HepG2 (cell line): ENCODE data around the gene TAF5. TPM values are rescaled to one million over a fixed set of nuclear protein-coding genes. Genes with fewer than 3 reads are reported as not detected.

Experiments
- ATAC-seq: fragments of 200-7000 bp; cut with Tn5 transposase; 3 replicates; pipeline ENCODE4 v1.9.1; 2020; ENCODE audit warnings: mild to moderate bottlenecking, moderate library complexity
- BruUV-seq: library from RNA; stranded (reverse); fragments of 400-500 nt; replicated peaks from 2 replicates; lab custom pipeline; 2021; lab: Mats Ljungman, UMichigan
- CTCF ChIA-PET: fragments of 300-600 bp; formaldehyde crosslinking; extraction: SDS; loops from one replicate; lab custom pipeline; 2021; ENCODE audit warnings: low total read pairs, inconsistent platforms, low intra/inter-chr PET ratio; lab: Yijun Ruan, JAX
- POLR2A ChIA-PET: fragments of 350-600 bp; sonication (Branson Sonifier 250); formaldehyde crosslinking; loops from one replicate; lab custom pipeline; 2020; ENCODE audit warnings: antibody characterized with exemption, inconsistent platforms; lab: Yijun Ruan, JAX
- DNase-seq: peaks from one replicate; pipeline ENCODE4 v3.0.0-alpha.2; 2015; ENCODE audit warnings: low spot score
- FAIRE-seq: peaks from 3 replicates; lab custom pipeline; 2011; peaks lifted over from hg19 to GRCh38; lab: Jason Lieb, UNC
- H2AFZ ChIP-seq: one replicate; pipeline ENCODE4 v1.6.1; 2011; ENCODE audit warnings: low read length, inconsistent platforms
- H3K27ac ChIP-seq: fragments of 300-600 bp; 3 replicates; pipeline ENCODE4 v1.8.0; 2011; ENCODE audit warnings: mixed run types, mild to moderate bottlenecking, mixed read lengths, low read length, inconsistent platforms; ENCODE audit not compliant: insufficient read depth; ENCODE audit errors: extremely low read length
- H3K27me3 ChIP-seq, 2 experiments: fragments of 200-600 bp in 1 of 2; 2 replicates in 1 of 2; 3 replicates in 1 of 2; pipeline versions ENCODE4 v1.6.0 to v1.8.0; 2011; ENCODE audit warnings: low read length in 2 of 2, mild to moderate bottlenecking in 2 of 2, moderate library complexity in 2 of 2, inconsistent platforms in 1 of 2; ENCODE audit not compliant: insufficient read depth in 2 of 2, control insufficient read depth in 1 of 2
- H3K36me3 ChIP-seq, 2 experiments: fragments of 200-600 bp in 1 of 2; replicated peaks in 1 of 2; 2 replicates in 1 of 2; 3 replicates in 1 of 2; pipeline versions ENCODE4 v1.5.1 to v1.8.0; 2011; ENCODE audit warnings: low read length in 2 of 2, inconsistent platforms in 1 of 2; ENCODE audit not compliant: insufficient read depth in 2 of 2, control insufficient read depth in 1 of 2
- H3K4me1 ChIP-seq: 2 replicates; pipeline ENCODE4 v1.5.1; 2012; ENCODE audit warnings: low read length, inconsistent platforms; ENCODE audit not compliant: insufficient read depth
- H3K4me2 ChIP-seq: 2 replicates; pipeline ENCODE4 v1.6.0; 2011; ENCODE audit warnings: low read depth, low read length, inconsistent platforms
- H3K4me3 ChIP-seq, 3 experiments: fragments of 200-600 bp in 1 of 3; sonication (generic), shearing (Covaris generic) in 1 of 3; replicated peaks in 1 of 3; 2 replicates each; pipeline ENCODE4 v1.5.1; 2011 to 2016; ENCODE audit warnings: low read length in 3 of 3, inconsistent platforms in 2 of 3, low read depth in 2 of 3, mild to moderate bottlenecking in 2 of 3, control low read depth in 1 of 3, mixed read lengths in 1 of 3; ENCODE audit not compliant: insufficient read depth in 1 of 3
- H3K79me2 ChIP-seq: one replicate; pipeline ENCODE4 v1.6.1; 2011; ENCODE audit warnings: low read length, inconsistent platforms; ENCODE audit not compliant: insufficient read depth
- H3K9ac ChIP-seq: 2 replicates; pipeline ENCODE4 v1.6.0; 2011; ENCODE audit warnings: mild to moderate bottlenecking, low read depth, low read length, inconsistent platforms; ENCODE audit not compliant: insufficient read depth
- H3K9me3 ChIP-seq: 2 replicates; pipeline ENCODE4 v1.5.1; 2012; ENCODE audit warnings: mild to moderate bottlenecking, low read length
- H4K20me1 ChIP-seq: 2 replicates; pipeline ENCODE4 v1.6.0; 2011; ENCODE audit warnings: inconsistent platforms, mild to moderate bottlenecking, low read length, moderate library complexity; ENCODE audit not compliant: insufficient read depth
- ARNTL ChIP-seq: sonication (generic); formaldehyde crosslinking; IDR thresholded peaks from 2 replicates; pipeline ENCODE4 v1.4.0; 2020; ENCODE audit warnings: mild to moderate bottlenecking, missing genetic modification reagents
- GATAD1 ChIP-seq: IDR thresholded peaks from 2 replicates; pipeline ENCODE4 v1.6.1; 2016; ENCODE audit warnings: missing genetic modification reagents, missing compliant biosample characterization
- MAFK ChIP-seq, 2 experiments: IDR thresholded peaks in 1 of 2; conservative IDR thresholded peaks in 1 of 2; 2 replicates each; pipeline ENCODE4 v1.6.1; 2011; ENCODE audit warnings: improper control_type of control experiment in 2 of 2, low read length in 2 of 2
- NFAT5 ChIP-seq: sonication (generic); formaldehyde crosslinking; IDR thresholded peaks from 2 replicates; pipeline ENCODE4 v1.4.0; 2020; ENCODE audit warnings: missing genetic modification reagents
- SMC3 ChIP-seq: IDR thresholded peaks from 2 replicates; pipeline ENCODE4 v1.6.1; 2011; ENCODE audit warnings: low read length, improper control_type of control experiment
- TBX2 ChIP-seq: sonication (generic); formaldehyde crosslinking; IDR thresholded peaks from 2 replicates; pipeline ENCODE4 v1.5.0; 2020; ENCODE audit warnings: missing genetic modification reagents, mild to moderate bottlenecking, borderline replicate concordance
- ZBTB3 ChIP-seq: sonication (generic); formaldehyde crosslinking; IDR thresholded peaks from 2 replicates; pipeline ENCODE4 v1.4.0; 2020; ENCODE audit warnings: low read depth, mild to moderate bottlenecking, moderate library complexity, missing genetic modification reagents, borderline replicate concordance
- ZEB1 ChIP-seq: IDR thresholded peaks from 2 replicates; pipeline ENCODE4 v1.6.1; 2012; ENCODE audit warnings: mild to moderate bottlenecking, low read depth, inconsistent platforms; ENCODE audit not compliant: insufficient replicate concordance
- ZNF546 ChIP-seq: sonication (generic); formaldehyde crosslinking; conservative IDR thresholded peaks from 2 replicates; pipeline ENCODE4 v1.8.1; 2023; ENCODE audit warnings: mild to moderate bottlenecking, missing genetic modification reagents
- ZNF607 ChIP-seq: sonication (generic); formaldehyde crosslinking; IDR thresholded peaks from 2 replicates; pipeline ENCODE4 v1.5.1; 2020; ENCODE audit warnings: missing genetic modification reagents, mild to moderate bottlenecking, borderline replicate concordance
- WGBS: methylation state at CpG from one replicate; pipeline ENCODE4 v1.1.6; 2017; ENCODE audit warnings: low lambda C conversion rate; 5-methylcytosine and 5-hydroxymethylcytosine counted together
- in situ Hi-C: cut with HindIII; loops from 2 replicates; pipeline ENCODE4 v1.10.0; 2017; ENCODE audit warnings: low pct_unique_long_range_greater_than_20kb; ENCODE audit not compliant: extremely low pct_ligation_motif_present
- intact Hi-C: fragments of 100-400 bp; cut with micrococcal nuclease; formaldehyde crosslinking; loops from one replicate; pipeline ENCODE4 v1.10.0; 2022; ENCODE audit not compliant: unreplicated experiment
- polyA plus RNA-seq, 8 experiments: library from polyadenylated mRNA; depleted of rRNA in 3 of 8; stranded (reverse) in 7 of 8; unstranded in 1 of 8; fragments of >200 nt; fragmentation: Illumina TruSeq in 4 of 8; extraction: Trizol in 4 of 8; gene quantifications; 2 replicates each; pipeline versions ENCODE4 v1.2.1 to v1.2.3, GENCODE V29; 2011 to 2016; ENCODE audit warnings: low read depth in 4 of 8, missing spikeins in 1 of 8, mixed read lengths in 1 of 8; ENCODE audit not compliant: insufficient read depth in 1 of 8
- total RNA-seq, 5 experiments: library from RNA; depleted of rRNA; stranded (reverse); fragments of >200 nt; fragmentation: Illumina TruSeq; extraction: Trizol; gene quantifications; 2 replicates each; pipeline ENCODE4 v1.2.3, GENCODE V29; 2016; ENCODE audit warnings: low read depth in 1 of 5

TAF5 gene
- total and polyA plus RNA-seq, 2 of the 13 experiments (the other 11 are each of a cell fraction or from before 2014, with no cell fraction given), result 3.8 to 8.7 TPM

DNA sequence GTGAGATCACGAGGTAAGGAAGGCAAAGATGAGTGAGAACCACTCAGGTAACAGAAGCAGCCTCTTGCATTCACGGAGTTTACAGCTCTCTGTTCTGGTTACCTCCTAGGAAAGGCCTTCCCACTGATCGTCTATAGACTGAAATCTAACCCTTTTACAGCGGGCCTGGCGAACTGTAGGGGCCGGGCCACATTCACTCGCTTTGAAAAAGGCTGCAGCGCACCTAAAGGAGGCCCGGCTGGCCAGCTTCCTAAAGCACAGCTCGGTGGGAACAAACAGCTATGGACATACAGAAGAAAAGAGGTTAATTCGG is 27.9 kb downstream of the TAF5 start:
- H4K20me1 ChIP-seq, result no peaks in the 10 kb centered on the region
- no peak overlapping the region for H2AFZ ChIP-seq
- ATAC-seq (peak; percentile 38), DNase-seq (no peak), FAIRE-seq (no peak)
- intact Hi-C loops, result loop anchor here (2.0 kb wide), 1 partner anchor 27 kb away; no protein-coding TSS in a partner anchor
- ChIA-PET CTCF (no interaction called here), POLR2A (interaction anchor here (1.0 to 1.8 kb wide), 8 partner anchors 8 to 74 kb away, joined by 3 to 10 read pairs (median 5); partner anchors contain the start of genes PCGF6 and TAF5)
- peaks cover 55% of the 10 kb centered on the region for H3K79me2 ChIP-seq
- TF ChIP-seq SMC3, result no peak
- TF ChIP-seq ZEB1, result peak; percentile 13
- TF ChIP-seq GATAD1 (CRISPR knock-in tag), result no peak
- 0 out of 2 replicates have a peak, but pooled peaks have one; percentile 15 for TF ChIP-seq ZNF546 (CRISPR knock-in tag)
- no peak for TF ChIP-seq TBX2 (CRISPR knock-in tag)
- 0 out of 2 replicates have a peak, but pooled peaks have one; percentile 15 for TF ChIP-seq ZBTB3 (CRISPR knock-in tag)
- TF ChIP-seq ARNTL (CRISPR knock-in tag), result 0 out of 2 replicates have a peak, but pooled peaks have one; percentile 5
- TF ChIP-seq MAFK (conservative IDR thresholded peaks at IDR 0.05 in 1 of 2, IDR thresholded peaks at IDR 0.05 in 1 of 2; ENCODE audit: low read length in 2 of 2), result no peak
- 0 out of 2 replicates have a peak, but pooled peaks have one; percentile 26 for TF ChIP-seq ZNF607 (CRISPR knock-in tag)
- TF ChIP-seq NFAT5 (CRISPR knock-in tag), result 0 out of 2 replicates have a peak, but pooled peaks have one; percentile 4
- 3% methylated on average over 11 of the region's 11 CpGs for WGBS
- no peaks in the 10 kb centered on the region; a peak in 1 of 5 replicates for H3K27me3 ChIP-seq
- peak overlapping the region; percentile 92 for H3K4me2 ChIP-seq
- H3K9ac ChIP-seq, result peak overlapping the region; percentile 93
- peak overlapping the region; percentile 71 to 94 (median 84) for H3K4me3 ChIP-seq
- H3K36me3 ChIP-seq, result peaks cover 5 to 37% of the 10 kb centered on the region in 2 experiments; a peak in 4 of 5 replicates
- H3K9me3 ChIP-seq, result no peaks in the 10 kb centered on the region
- in situ Hi-C loops, result no loop called here
- TSS peak; percentile 90 for BruUV-seq
- H3K27ac ChIP-seq, result peak overlapping the region; percentile 81
- peaks cover 49% of the 10 kb centered on the region for H3K4me1 ChIP-seq
